Stomach (tissue), 4 donors: ENCODE results near the gene PPP1R12C.

Source experiments
- CTCF ChIP-seq, 7 experiments: fragments of 450-650 bp in 4 of 7; fragments of 200-600 bp in 3 of 7; sonication (generic) in 3 of 7; IDR thresholded peaks; one replicate each; pipeline ENCODE4 v1.5.1; 2016 to 2019; ENCODE audit warnings: antibody characterized with exemption in 7 of 7, control low read depth in 2 of 7, mild to moderate bottlenecking in 1 of 7
- POLR2A ChIP-seq, 4 donors: fragments of 450-650 bp; IDR thresholded peaks; one replicate each; pipeline ENCODE4 v1.6.1; 2016; ENCODE audit warnings: antibody characterized with exemption in 4 of 4, control low read depth in 2 of 4, mild to moderate bottlenecking in 1 of 4, moderate library complexity in 1 of 4

- TF ChIP-seq CTCF (IDR thresholded peaks at IDR 0.05) (no peak), POLR2A (IDR thresholded peaks at IDR 0.05) (no peak)
Measured at GRCh38 chr19:55076321-55076720, 41.1 kb downstream of the PPP1R12C start.
